Panc1 (cell line): ENCODE measurements around the gene TSR3. TPM values are rescaled to one million over a fixed set of nuclear protein-coding genes. Genes with fewer than 3 reads are reported as not detected.
A peak's percentile ranks its signal among the peaks of the same experiment; 100 is the strongest.

Source experiments
- ATAC-seq: fragments of 200-7000 bp; cut with Tn5 transposase; 2 replicates; pipeline ENCODE4 v1.9.1; 2020; ENCODE audit warnings: mild to moderate bottlenecking, moderate library complexity
- BruUV-seq: library from RNA; stranded (reverse); fragments of 400-500 nt; replicated peaks from 2 replicates; lab custom pipeline; 2021; lab: Mats Ljungman, UMichigan
- CTCF ChIA-PET: fragments of 300-600 bp; sonication (Branson Sonifier 250); formaldehyde crosslinking; loops from one replicate; lab custom pipeline; 2022; ENCODE audit warnings: antibody characterized with exemption; lab: Charles Lee
- POLR2A ChIA-PET: fragments of 300-600 bp; sonication (Branson Sonifier 250); formaldehyde crosslinking; loops from one replicate; lab custom pipeline; 2022; ENCODE audit warnings: antibody characterized with exemption; lab: Charles Lee
- DNase-seq: peaks from one replicate; pipeline ENCODE4 v3.0.0-alpha.2; 2010; ENCODE audit warnings: low read depth, low spot score
- H3K27ac ChIP-seq: 2 replicates; pipeline ENCODE4 v1.5.1; 2011; ENCODE audit warnings: mild to moderate bottlenecking, low read length, inconsistent platforms
- H3K27me3 ChIP-seq: fragments of 200-500 bp; sonication (Bioruptor generic); 2 replicates; pipeline ENCODE4 v1.6.0; 2014; ENCODE audit warnings: low read length, inconsistent platforms; ENCODE audit not compliant: control insufficient read depth, insufficient read depth
- H3K36me3 ChIP-seq: fragments of 200-500 bp; sonication (Bioruptor generic); 2 replicates; pipeline ENCODE4 v1.5.1; 2014; ENCODE audit warnings: inconsistent platforms, mild to moderate bottlenecking, low read length, moderate library complexity; ENCODE audit not compliant: control insufficient read depth, insufficient read depth
- H3K4me1 ChIP-seq: 2 replicates; pipeline ENCODE4 v1.5.1; 2011; ENCODE audit warnings: inconsistent platforms, mild to moderate bottlenecking, low read length, moderate library complexity; ENCODE audit not compliant: control insufficient read depth, insufficient read depth
- H3K4me3 ChIP-seq, 2 experiments: 2 replicates each; pipeline ENCODE4 v1.5.1; 2011 to 2012; ENCODE audit warnings: low read depth in 2 of 2, low read length in 2 of 2, mild to moderate bottlenecking in 2 of 2, inconsistent platforms in 1 of 2, moderate library complexity in 1 of 2
- H3K9me3 ChIP-seq: fragments of 200-500 bp; sonication (Bioruptor generic); 2 replicates; pipeline ENCODE4 v1.5.1; 2014; ENCODE audit warnings: low read depth, mild to moderate bottlenecking, inconsistent platforms, low read length, moderate library complexity; ENCODE audit not compliant: control insufficient read depth, insufficient read depth
- CTCF ChIP-seq: fragments of 450-650 bp; IDR thresholded peaks from 2 replicates; pipeline ENCODE4 v1.5.1; 2017; ENCODE audit warnings: mild to moderate bottlenecking
- POLR2AphosphoS5 ChIP-seq: IDR thresholded peaks from 2 replicates; pipeline ENCODE4 v1.6.1; 2012; ENCODE audit warnings: mild to moderate bottlenecking, low read depth, low read length, moderate library complexity
- REST ChIP-seq, 2 experiments: IDR thresholded peaks; 2 replicates each; pipeline ENCODE4 v1.6.1; 2011 to 2012; ENCODE audit warnings: low read depth in 2 of 2, control low read depth in 1 of 2, low read length in 1 of 2, mild to moderate bottlenecking in 1 of 2, moderate library complexity in 1 of 2; ENCODE audit not compliant: insufficient read depth in 1 of 2
- SIN3A ChIP-seq: IDR thresholded peaks from 2 replicates; pipeline ENCODE4 v1.6.1; 2012; ENCODE audit warnings: low read depth, mild to moderate bottlenecking, low read length, moderate library complexity, borderline replicate concordance; ENCODE audit not compliant: insufficient read depth
- TCF7L2 ChIP-seq: IDR thresholded peaks from 2 replicates; pipeline ENCODE4 v1.6.1; 2011; ENCODE audit warnings: mild to moderate bottlenecking, low read depth, low read length, inconsistent platforms
- in situ Hi-C: cut with HindIII; loops from 2 replicates; pipeline ENCODE4 v1.10.0; 2016; ENCODE audit warnings: low sequenced_read_pairs, low pct_unique_long_range_greater_than_20kb
- intact Hi-C: fragments of 100-400 bp; cut with micrococcal nuclease; formaldehyde crosslinking; loops from one replicate; pipeline ENCODE4 v1.10.0; 2022; ENCODE audit not compliant: unreplicated experiment
- total RNA-seq: library from RNA; stranded (reverse); gene quantifications from one replicate; pipeline ENCODE4 v1.2.1, GENCODE V29; 2021; ENCODE audit not compliant: unreplicated experiment

TSR3 gene
- total RNA-seq, 1 experiment from 2014 or later = 89.7 TPM

GRCh38 chr16:1364510-1364909, 12.8 kb upstream of the TSR3 start:
- POLR2A ChIA-PET = no interaction called here
- TF ChIP-seq REST (IDR thresholded peaks at IDR 0.05; ENCODE audit: insufficient read depth in 1 of 2, low read depth in 2 of 2, low read length in 1 of 2) (no peak), CTCF (no peak), TCF7L2 (no peak), POLR2AphosphoS5 (no peak), SIN3A (no peak)
- in situ Hi-C loops = no loop called here
- H3K27ac ChIP-seq = no peak overlapping the region
- no peak for ATAC-seq
- 0 out of 2 replicates have a peak, but pooled peaks cover 3% of the 10 kb centered on the region for H3K4me1 ChIP-seq
- H3K27me3 ChIP-seq = no peaks in the 10 kb centered on the region
- DNase-seq = no peak
- intact Hi-C loops = no loop called here
- CTCF ChIA-PET = interaction anchor here (0.9 kb wide), 1 partner anchor 25 kb away, joined by 3 read pairs; no protein-coding TSS in a partner anchor
- no peak overlapping the region for H3K4me3 ChIP-seq
- BruUV-seq = TSS peak; percentile 75
- H3K9me3 ChIP-seq = no peaks in the 10 kb centered on the region
- peaks cover 6% of the 10 kb centered on the region for H3K36me3 ChIP-seq

DNA sequence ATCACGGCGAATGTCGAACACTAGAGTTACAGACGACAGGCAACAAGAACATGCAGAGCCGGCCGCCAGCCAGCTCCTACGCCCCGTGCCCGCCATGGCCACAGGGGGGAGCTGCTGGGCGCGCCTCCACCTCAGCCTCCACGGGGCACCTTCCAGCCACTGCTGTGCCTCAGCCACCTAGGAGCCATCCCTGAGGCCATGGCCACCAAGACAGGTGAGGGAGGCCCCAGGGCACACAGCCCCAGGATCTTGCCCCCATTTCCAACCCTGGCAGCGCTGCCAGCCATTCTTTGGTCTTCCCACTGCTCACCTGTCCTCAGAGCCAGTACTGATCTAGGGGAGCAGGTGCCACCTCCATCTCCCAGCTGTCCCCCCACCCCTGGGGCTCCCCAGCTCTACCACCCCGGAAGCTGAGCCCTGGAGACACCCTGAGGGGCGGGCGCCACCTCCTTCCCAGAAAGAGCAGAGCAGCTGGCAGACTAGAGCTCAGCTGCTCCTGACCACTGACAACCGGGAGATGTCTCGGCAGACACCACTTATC, 11.9 kb upstream of the TSR3 start:
- in situ Hi-C loops = no loop called here
- Histone ChIP-seq H3K27ac (no peak overlapping the region), H3K27me3 (no peaks in the 10 kb centered on the region), H3K4me1 (peaks cover 4% of the 10 kb centered on the region; the same call in 1 of the 2 replicates), H3K36me3 (peaks cover 6% of the 10 kb centered on the region), H3K9me3 (no peaks in the 10 kb centered on the region), H3K4me3 (no peak overlapping the region)
- intact Hi-C loops = no loop called here
- ChIA-PET CTCF (interaction anchor here (0.6 to 1.4 kb wide), 4 partner anchors 13 to 692 kb away, joined by 3 to 6 read pairs (median 4); no protein-coding TSS in a partner anchor), POLR2A (interaction anchor here (0.6 kb wide), 1 partner anchor 201 kb away, joined by 4 read pairs; no protein-coding TSS in a partner anchor)
- DNase-seq (no peak), ATAC-seq (peak; percentile 91)
- no peak for TF ChIP-seq TCF7L2
- TF ChIP-seq CTCF = peak; percentile 98
- TF ChIP-seq POLR2AphosphoS5 = no peak
- no peak for TF ChIP-seq REST (IDR thresholded peaks at IDR 0.05; ENCODE audit: insufficient read depth in 1 of 2, low read depth in 2 of 2, low read length in 1 of 2)
- TF ChIP-seq SIN3A = no peak
- BruUV-seq = no TSS peak
